BJ (cell line): ENCODE data around the gene NDRG2. TPM values are rescaled to one million over a fixed set of nuclear protein-coding genes. Genes with fewer than 3 reads are reported as not detected.
"Not testable (repeated sequence)": the region's sequence is repeated elsewhere in the genome, so short reads cannot be mapped to it uniquely, and the experiment has no call there.

Source experiments
- CTCF ChIA-PET: fragments of 350-600 bp; formaldehyde crosslinking; extraction: SDS; loops from one replicate; lab custom pipeline; 2021; ENCODE audit warnings: antibody characterized with exemption, inconsistent platforms; lab: Yijun Ruan, JAX
- POLR2A ChIA-PET: fragments of 300-600 bp; sonication (Branson Sonifier 250); formaldehyde crosslinking; extraction: SDS; loops from one replicate; lab custom pipeline; 2021; ENCODE audit warnings: antibody characterized with exemption; lab: Charles Lee
- DNase-seq: peaks from one replicate; pipeline ENCODE4 v3.0.0-alpha.2; 2011; ENCODE audit warnings: low read depth
- H3K27me3 ChIP-seq: 2 replicates; pipeline ENCODE4 v1.6.0; 2011; ENCODE audit warnings: low read length; ENCODE audit not compliant: control insufficient read depth, insufficient read depth
- H3K36me3 ChIP-seq: 2 replicates; pipeline ENCODE4 v1.5.1; 2011; ENCODE audit warnings: low read length; ENCODE audit not compliant: control insufficient read depth, insufficient read depth
- H3K4me3 ChIP-seq: 2 replicates; pipeline ENCODE4 v1.5.1; 2011; ENCODE audit warnings: low read depth, mild to moderate bottlenecking, control low read depth, low read length
- CTCF ChIP-seq: IDR thresholded peaks from 2 replicates; pipeline ENCODE4 v1.5.1; 2011; ENCODE audit warnings: low read depth, mild to moderate bottlenecking, control low read depth, inconsistent platforms, low read length, moderate library complexity; ENCODE audit not compliant: insufficient read depth
- polyA plus RNA-seq: library from polyadenylated mRNA; depleted of rRNA; stranded (reverse); fragments of >200 nt; gene quantifications from 2 replicates; pipeline ENCODE4 v1.2.3, GENCODE V29; 2011

The NDRG2 gene
- polyA plus RNA-seq, 1 experiment, result 1.1 TPM

- ChIA-PET POLR2A (no interaction called here), CTCF (interaction anchor here (0.8 to 4.3 kb wide), 4 partner anchors 15 to 168 kb away, joined by 3 to 37 read pairs (median 8); no protein-coding TSS in a partner anchor)
- no peak overlapping the region for H3K4me3 ChIP-seq
- TF ChIP-seq CTCF, result no peak
- H3K27me3 ChIP-seq, result no peaks in the 10 kb centered on the region
- DNase-seq, result peak; percentile 88
- H3K36me3 ChIP-seq, result no peaks in the 10 kb centered on the region
Measured at GRCh38 chr14:20986811-20987210, 38.0 kb downstream of the NDRG2 start.

GRCh38 chr14:20985650-20986049, 39.2 kb downstream of the NDRG2 start:
- H3K36me3 ChIP-seq, H3K27me3 ChIP-seq, POLR2A ChIA-PET, DNase-seq, H3K4me3 ChIP-seq: not testable (repeated sequence)
- CTCF ChIA-PET, result interaction anchor here (0.8 to 4.3 kb wide), 2 partner anchors 14 to 106 kb away, joined by 3 to 37 read pairs; no protein-coding TSS in a partner anchor

GRCh38 chr14:20982646-20983369, 42.1 kb downstream of the NDRG2 start:
- TF ChIP-seq CTCF, result no peak
- Histone ChIP-seq H3K36me3 (no peaks in the 10 kb centered on the region), H3K4me3 (no peak overlapping the region), H3K27me3 (no peaks in the 10 kb centered on the region)
- POLR2A ChIA-PET, result no interaction called here
- DNase-seq, result no peak
- CTCF ChIA-PET, result interaction anchor here (0.9 to 4.6 kb wide), 3 partner anchors 11 to 86 kb away, joined by 3 to 46 read pairs (median 3); no protein-coding TSS in a partner anchor

- H3K36me3 ChIP-seq, result no peaks in the 10 kb centered on the region
- TF ChIP-seq CTCF, result no peak
- H3K27me3 ChIP-seq, result no peaks in the 10 kb centered on the region
- no peak overlapping the region for H3K4me3 ChIP-seq
- ChIA-PET CTCF (interaction anchor here (1.2 to 4.6 kb wide), 2 partner anchors 9 to 34 kb away, joined by 7 to 46 read pairs; no protein-coding TSS in a partner anchor), POLR2A (no interaction called here)
- DNase-seq, result no peak
Measured at GRCh38 chr14:20980906-20981305, 44.0 kb downstream of the NDRG2 start.

GRCh38 chr14:20978687-20979086, 46.2 kb downstream of the NDRG2 start:
- Histone ChIP-seq H3K27me3 (no peaks in the 10 kb centered on the region), H3K4me3 (no peak overlapping the region), H3K36me3 (no peaks in the 10 kb centered on the region)
- TF ChIP-seq CTCF, result no peak
- no peak for DNase-seq
- CTCF ChIA-PET, result interaction anchor here (1.4 kb wide), 1 partner anchor 8 kb away, joined by 6 read pairs; no protein-coding TSS in a partner anchor
- POLR2A ChIA-PET, result no interaction called here
